T-helper 22 cell (primary cell): Measurements from ENCODE around the gene SIL1.
"Not testable (repeated sequence)": the region's sequence is repeated elsewhere in the genome, so short reads cannot be mapped to it uniquely, and the experiment has no call there.

ENCODE experiments used
- DNase-seq: peaks from one replicate; pipeline ENCODE4 v3.0.0-alpha.2; 2020; ENCODE audit warnings: low read depth

Gene SIL1

DNA sequence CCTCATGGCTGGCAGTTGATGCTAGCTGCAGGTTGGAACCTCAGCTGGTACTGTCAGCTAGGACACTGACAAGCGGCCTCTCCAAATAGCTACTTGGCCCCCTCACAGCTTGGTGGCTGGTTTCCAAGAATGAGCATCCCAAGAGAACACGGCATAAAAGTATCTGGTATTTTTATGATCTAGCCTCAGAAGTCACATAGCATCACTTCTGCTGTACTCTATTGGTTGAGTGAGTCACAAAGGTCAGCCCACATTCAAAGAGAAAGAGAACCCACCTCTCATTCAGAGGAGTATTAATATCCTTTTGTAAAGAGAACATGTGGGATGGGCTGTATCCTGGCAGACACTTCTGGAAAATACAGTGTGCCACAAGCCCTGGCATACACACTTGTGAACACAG is 6.0 kb upstream of the SIL1 start:
- DNase-seq: no peak

DNA sequence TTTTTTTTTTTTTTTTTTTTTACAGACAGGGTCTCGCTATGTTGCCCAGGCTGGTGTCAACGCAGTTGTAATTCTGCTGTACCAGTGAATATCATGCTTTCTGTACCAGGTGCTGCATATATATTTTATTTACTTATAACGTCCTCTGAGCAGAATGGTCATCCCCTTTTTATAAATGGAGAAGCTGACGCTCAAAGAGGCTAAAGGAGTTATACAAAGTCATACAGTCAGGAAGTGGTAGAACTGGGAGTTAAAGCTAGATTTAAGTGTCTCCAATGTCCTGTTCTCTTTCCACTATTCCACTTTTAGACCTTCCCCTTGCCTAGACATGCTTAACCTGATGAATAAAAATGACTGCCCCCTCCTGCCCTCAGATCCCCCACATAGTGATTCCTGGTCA is 1.2 kb upstream of the SIL1 start:
- no peak for DNase-seq

DNA sequence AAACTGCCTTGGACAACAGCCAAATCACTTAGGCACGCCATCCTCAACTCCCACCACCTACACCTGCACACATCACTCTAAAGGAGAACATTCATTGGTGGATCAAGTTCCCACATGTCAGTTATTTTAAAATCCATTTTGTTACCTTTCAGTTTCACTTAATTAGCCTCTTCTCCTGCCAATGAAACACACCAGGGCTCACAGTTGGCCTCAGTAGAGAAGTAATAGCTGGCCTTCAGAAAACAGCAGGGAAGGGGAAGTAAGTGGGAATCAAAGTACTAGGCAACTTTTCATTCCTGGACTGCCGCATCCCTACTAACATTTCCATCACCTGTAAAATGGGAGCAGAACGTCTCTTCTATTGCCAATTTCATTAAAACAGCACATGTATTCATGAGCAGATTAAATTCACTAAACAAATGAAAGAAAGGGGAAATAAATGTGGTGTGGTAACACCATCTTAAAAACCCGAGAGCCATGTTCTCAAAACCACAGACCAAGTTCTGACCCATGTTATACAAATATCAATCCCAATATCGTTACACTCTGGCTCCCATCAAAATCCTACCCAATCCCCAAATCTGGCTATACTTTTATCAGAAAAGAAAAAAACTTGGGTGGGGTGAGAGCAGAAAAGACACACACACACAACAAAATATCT is 1.7 kb downstream of the SIL1 start:
- DNase-seq: no peak

DNA sequence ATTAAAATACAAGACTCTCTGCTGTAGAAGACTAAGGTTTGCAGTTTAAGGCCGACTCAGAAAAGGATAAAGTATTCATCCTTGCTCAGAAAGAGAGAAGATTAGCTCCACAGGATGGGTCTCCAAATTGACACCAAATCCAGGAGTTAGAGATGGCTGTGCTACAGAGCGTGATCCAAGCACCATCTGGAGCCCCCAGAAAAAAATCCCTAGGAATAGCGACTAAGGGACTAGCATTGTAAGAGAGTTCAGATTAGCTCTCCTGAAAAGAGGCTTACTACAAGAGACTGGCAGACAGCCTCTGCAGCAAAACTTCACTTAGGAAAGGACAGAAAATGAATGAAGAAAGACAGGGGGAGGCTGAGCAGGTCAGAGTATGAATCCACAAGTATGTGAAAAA is 3.7 kb downstream of the SIL1 start:
- no peak for DNase-seq

DNA sequence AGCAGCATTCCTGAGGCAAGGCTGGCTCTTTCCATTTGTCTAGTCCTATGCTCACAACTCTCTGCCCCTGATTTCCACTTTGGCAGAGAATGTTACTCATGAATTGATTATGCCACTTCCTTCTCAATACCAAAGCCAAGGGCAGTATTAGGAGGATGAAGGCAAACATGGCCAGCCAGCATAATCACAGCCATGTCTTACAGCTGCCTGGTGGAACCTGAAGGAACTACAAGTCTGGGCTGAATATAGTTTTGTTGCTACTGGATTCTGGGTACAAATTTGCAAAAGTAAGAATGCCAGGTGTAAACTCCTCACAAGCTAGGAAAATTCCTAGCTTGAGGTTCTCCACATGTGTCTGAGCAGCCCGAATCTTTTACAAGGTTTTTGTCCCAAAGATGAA is 4.2 kb downstream of the SIL1 start:
- DNase-seq: no peak

- not testable (repeated sequence) for DNase-seq
Measured at GRCh38 chr5:139192906-139193305, 5.3 kb downstream of the SIL1 start.

DNA sequence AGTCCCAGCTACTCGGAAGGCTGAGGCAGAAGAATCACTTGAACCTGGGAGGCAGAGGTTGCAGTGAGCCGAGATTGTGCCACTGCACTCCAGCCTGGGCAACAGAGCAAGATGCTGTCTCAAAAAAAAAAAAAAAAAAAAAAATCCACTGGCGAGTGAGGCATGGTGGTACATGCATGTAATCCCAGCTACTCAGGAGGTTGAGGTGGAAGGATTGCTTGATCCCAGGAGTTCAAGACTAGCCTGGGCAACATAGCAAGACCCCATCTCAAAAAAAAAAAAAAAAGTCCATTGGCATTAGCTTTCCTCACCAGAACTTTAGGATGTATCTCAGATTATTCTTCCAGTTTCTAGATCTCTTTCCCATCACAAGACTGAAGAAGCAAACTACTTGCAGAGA is 6.2 kb downstream of the SIL1 start:
- not testable (repeated sequence) for DNase-seq

GRCh38 chr5:139190125-139190524 is 8.0 kb downstream of the SIL1 start:
- DNase-seq: no peak

GRCh38 chr5:139188558-139189270 is 9.5 kb downstream of the SIL1 start:
- DNase-seq: no peak

GRCh38 chr5:139186752-139187326 is 11.3 kb downstream of the SIL1 start:
- no peak for DNase-seq

GRCh38 chr5:139186261-139186660 is 11.9 kb downstream of the SIL1 start:
- no peak for DNase-seq

DNA sequence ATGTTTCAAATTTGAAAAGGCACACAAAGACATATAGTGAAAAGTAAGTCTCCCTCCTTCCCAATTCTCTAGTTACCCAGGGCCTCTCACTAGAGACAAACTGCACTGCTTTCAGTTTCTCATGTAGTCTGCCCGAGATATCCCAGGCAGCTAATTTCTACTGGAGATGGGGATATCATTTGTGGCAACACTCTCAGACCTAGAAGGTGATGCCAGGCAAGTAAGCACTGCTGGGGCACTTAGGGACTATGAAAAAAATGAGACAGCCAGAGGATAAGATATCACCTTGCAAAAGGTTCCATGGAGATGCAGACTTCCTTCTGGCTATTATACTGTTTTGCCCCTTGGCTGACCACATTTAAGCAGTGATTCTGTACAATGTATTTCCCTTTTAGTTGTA is 12.6 kb downstream of the SIL1 start:
- no peak for DNase-seq

DNA sequence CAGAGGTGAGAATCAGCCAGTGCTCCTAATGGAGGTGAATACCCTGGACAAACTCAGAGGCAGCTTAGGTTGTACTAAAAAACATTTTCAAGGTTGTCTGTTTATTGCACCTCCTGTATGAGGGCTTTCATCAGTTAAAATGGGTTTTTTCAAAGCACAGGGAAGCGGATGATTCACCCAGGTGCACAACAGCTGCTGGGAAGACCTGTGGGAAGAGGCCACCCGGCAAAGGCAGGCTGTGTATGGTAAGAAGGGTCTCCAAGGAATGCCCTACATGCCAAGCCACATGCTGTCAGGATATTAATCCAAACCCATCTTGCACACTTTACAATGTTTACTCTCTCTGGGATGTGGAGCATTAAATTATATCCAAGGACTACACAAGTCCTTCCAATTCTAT is 14.7 kb downstream of the SIL1 start:
- DNase-seq: no peak

DNA sequence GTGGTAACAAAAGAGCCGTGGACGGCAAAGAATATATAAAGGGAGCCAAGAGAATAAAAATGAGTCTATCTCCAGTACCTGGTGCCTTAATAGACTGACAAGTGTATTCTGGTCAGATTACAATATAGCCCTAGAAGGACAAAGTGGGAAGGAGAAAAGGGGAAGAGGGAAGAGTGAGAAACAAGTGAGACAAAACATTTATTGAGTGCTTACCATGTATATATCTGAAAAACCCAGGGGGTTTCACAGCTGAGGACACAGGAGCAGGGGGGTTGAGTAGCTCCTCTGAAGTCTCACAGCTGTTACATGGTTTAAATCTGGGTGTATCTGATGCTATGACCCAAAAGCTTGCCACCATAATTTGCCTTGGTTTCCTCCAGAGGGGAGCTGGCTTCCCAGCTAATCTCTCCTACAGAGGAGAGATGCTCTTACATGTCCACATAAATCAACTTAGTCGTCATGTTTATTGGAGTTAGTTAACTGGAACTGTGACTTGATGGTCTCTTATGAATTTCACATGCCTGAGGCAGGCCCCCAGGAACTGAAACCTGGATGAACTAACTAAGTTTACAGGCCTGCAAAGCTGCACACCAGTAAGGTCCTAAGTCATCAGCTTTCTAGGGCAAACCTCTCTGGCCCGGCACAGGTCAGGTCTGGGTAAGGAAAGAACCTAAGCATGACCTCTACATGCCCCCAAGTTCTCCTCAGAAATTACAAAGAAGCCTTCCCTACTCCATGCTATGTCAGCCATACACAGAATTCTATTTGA is 15.5 kb downstream of the SIL1 start:
- no peak for DNase-seq

DNA sequence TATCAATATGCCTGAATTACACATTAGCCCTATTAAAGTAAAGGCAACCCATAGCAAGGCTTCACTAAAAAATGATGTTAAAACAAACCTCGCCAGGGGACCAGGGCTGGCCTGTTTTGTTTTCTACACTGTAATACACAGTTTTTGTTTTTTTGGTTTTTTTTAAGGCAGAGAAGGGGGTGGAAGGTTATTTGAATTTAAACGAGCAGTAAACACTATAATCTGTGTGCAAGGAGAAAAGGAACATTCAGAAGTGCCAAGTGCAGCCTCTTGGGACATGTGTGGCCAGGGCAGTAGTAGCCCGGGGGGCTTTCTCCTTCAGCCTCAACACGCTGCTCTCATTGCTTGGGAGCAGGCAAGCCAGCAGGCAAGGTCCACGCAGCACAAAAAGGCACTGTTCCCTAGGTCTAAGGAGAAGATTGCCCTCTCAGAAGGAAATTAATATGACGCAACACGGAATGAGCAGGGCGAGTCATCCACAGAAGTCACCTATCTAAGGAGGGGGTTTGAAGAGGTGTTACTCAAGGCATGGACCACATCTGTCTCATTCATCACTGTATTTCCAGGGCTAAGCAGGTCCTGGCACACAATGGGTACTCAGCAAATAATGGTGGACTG is 16.2 kb downstream of the SIL1 start:
- DNase-seq: no peak

GRCh38 chr5:139181322-139181730 is 16.8 kb downstream of the SIL1 start:
- DNase-seq: no peak

DNA sequence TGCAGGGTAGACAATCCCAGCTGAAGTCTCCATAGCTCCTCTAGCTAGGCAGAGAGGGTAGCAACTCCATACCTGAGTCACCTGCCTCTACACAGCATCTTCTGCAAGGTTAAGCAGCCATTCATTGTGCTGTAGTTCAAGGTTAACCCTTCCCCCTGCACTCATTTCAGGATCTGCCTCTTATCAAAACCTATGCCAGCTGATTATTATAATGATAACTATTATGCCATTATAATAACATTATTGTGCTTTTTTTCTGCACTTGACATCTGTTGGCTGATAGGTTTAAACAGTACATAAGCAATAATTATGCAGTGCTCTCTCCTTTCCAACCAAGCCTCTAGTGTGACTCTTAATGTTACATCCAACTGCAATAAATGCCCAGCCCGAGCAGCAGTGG is 17.3 kb downstream of the SIL1 start:
- no peak for DNase-seq

DNA sequence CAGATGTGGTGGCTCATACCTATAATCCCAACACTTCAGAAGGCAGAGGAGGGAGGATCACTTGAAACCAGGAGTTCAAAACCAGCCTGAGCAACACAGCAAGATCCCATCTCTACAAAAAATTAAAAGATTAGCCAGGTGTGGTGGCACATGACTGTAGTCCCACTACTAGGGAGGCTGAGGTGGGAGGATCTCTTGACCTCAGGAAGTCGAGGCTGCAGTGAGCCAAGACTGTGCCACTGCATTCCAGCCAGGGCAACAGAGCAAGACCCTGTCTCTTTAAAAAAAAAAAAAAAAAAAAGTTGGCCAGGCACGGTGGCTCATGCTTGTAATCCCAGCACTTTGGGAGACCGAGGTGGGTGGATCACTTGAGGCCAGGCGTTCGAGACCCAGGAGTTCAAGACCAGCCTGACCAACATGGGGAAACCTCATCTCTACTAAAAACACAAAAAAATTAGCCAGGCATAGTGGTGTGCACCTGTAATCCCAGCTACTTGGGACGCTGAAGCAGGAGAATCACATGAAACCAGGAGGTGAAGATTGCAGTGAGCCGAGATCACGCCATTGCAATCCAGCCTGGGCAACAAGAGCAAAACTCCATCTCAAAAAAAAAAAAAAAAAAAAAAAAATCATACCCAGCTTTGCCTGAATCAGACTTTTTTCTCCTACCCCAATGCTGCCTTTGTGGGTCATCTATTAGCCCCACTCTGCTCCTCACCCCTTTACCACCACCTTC is 18.2 kb downstream of the SIL1 start:
- DNase-seq: not testable (repeated sequence)

GRCh38 chr5:139178935-139179334 is 19.2 kb downstream of the SIL1 start:
- no peak for DNase-seq

DNA sequence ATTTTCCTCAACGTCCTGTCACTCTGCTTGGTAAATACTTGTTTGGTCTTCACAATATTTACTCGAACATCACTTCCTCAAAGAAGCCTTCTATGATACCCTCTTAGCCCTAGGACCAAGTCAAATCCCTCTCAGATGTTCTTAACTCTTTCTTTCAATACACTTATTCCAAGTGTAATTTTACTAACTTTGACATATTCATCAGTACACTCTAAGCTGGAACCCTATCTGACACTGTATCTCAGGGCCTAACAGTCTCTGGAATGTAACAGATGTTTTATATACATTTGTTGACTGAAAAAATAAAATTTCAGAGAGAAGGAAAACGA is 19.6 kb downstream of the SIL1 start:
- DNase-seq: no peak

GRCh38 chr5:139177809-139178588 is 20.2 kb downstream of the SIL1 start:
- DNase-seq: no peak
